H9 (cell line): ENCODE data around the gene RAB4B. TPM values are rescaled to one million over a fixed set of nuclear protein-coding genes. Genes with fewer than 3 reads are reported as not detected.
A peak's percentile ranks its signal among the peaks of the same experiment; 100 is the strongest.

Experiments
- DNase-seq: peaks from one replicate; pipeline ENCODE4 v3.0.0-alpha.2; 2017
- H2AFZ ChIP-seq: one replicate; pipeline ENCODE4 v1.6.1; 2013; ENCODE audit warnings: mild to moderate bottlenecking, low read length, control low read depth, moderate library complexity
- H2AK5ac ChIP-seq: 2 replicates; pipeline ENCODE4 v1.6.1; 2013; ENCODE audit warnings: low read length, control low read depth, mixed read lengths; ENCODE audit not compliant: insufficient read length
- H2BK120ac ChIP-seq: one replicate; pipeline ENCODE4 v1.6.1; 2013; ENCODE audit warnings: low read depth, mild to moderate bottlenecking, low read length, control low read depth, inconsistent platforms; ENCODE audit not compliant: poor library complexity, severe bottlenecking
- H2BK12ac ChIP-seq: 2 replicates; pipeline ENCODE4 v1.6.1; 2013; ENCODE audit warnings: low read length, control low read depth, mixed read lengths, low read depth; ENCODE audit not compliant: insufficient read length
- H2BK15ac ChIP-seq: 2 replicates; pipeline ENCODE4 v1.6.1; 2013; ENCODE audit warnings: low read depth, low read length, control low read depth
- H2BK20ac ChIP-seq: one replicate; pipeline ENCODE4 v1.6.1; 2013; ENCODE audit warnings: low read depth, mild to moderate bottlenecking, low read length, control low read depth, inconsistent platforms; ENCODE audit not compliant: poor library complexity, severe bottlenecking
- H2BK5ac ChIP-seq: 2 replicates; pipeline ENCODE4 v1.6.1; 2013; ENCODE audit warnings: low read length, control low read depth, mixed read lengths; ENCODE audit not compliant: insufficient read length
- H3K14ac ChIP-seq: 2 replicates; pipeline ENCODE4 v1.6.1; 2013; ENCODE audit warnings: low read length, control low read depth; ENCODE audit not compliant: insufficient read depth
- H3K18ac ChIP-seq: 2 replicates; pipeline ENCODE4 v1.6.1; 2013; ENCODE audit warnings: low read depth, mild to moderate bottlenecking, mixed read lengths, low read length, control low read depth; ENCODE audit not compliant: insufficient read length
- H3K23ac ChIP-seq: 2 replicates; pipeline ENCODE4 v1.6.1; 2013; ENCODE audit warnings: low read length, control low read depth, mixed read lengths, low read depth; ENCODE audit not compliant: insufficient read length
- H3K23me2 ChIP-seq: 2 replicates; pipeline ENCODE4 v1.6.1; 2013; ENCODE audit warnings: low read depth, mild to moderate bottlenecking, mixed read lengths, low read length, control low read depth; ENCODE audit not compliant: insufficient read length, poor library complexity, severe bottlenecking
- H3K27ac ChIP-seq: 2 replicates; pipeline ENCODE4 v1.5.1; 2013; ENCODE audit warnings: low read length, control low read depth, mixed read lengths, low read depth; ENCODE audit not compliant: insufficient read length
- H3K27me3 ChIP-seq: 2 replicates; pipeline ENCODE4 v1.6.1; 2013; ENCODE audit warnings: low read length, control low read depth, inconsistent platforms; ENCODE audit not compliant: insufficient read depth
- H3K4ac ChIP-seq: 2 replicates; pipeline ENCODE4 v1.6.1; 2013; ENCODE audit warnings: low read depth, mild to moderate bottlenecking, control low read depth, inconsistent platforms, low read length, moderate library complexity
- H3K4me1 ChIP-seq: 2 replicates; pipeline ENCODE4 v1.6.1; 2013; ENCODE audit warnings: low read length, control low read depth, inconsistent platforms; ENCODE audit not compliant: insufficient read depth
- H3K4me2 ChIP-seq: 2 replicates; pipeline ENCODE4 v1.6.1; 2013; ENCODE audit warnings: low read length, control low read depth, mixed read lengths; ENCODE audit not compliant: insufficient read length, insufficient read depth
- H3K56ac ChIP-seq: 2 replicates; pipeline ENCODE4 v1.6.1; 2013; ENCODE audit warnings: low read depth, mild to moderate bottlenecking, mixed read lengths, low read length, control low read depth; ENCODE audit not compliant: insufficient read length
- H3K79me1 ChIP-seq: 2 replicates; pipeline ENCODE4 v1.6.1; 2013; ENCODE audit warnings: low read depth, mild to moderate bottlenecking, moderate library complexity, low read length, control low read depth, inconsistent platforms; ENCODE audit not compliant: insufficient read depth, poor library complexity, severe bottlenecking
- H3K79me2 ChIP-seq: 2 replicates; pipeline ENCODE4 v1.6.1; 2013; ENCODE audit warnings: low read length, control low read depth, inconsistent platforms; ENCODE audit not compliant: insufficient read depth
- H3K9ac ChIP-seq: 2 replicates; pipeline ENCODE4 v1.6.1; 2013; ENCODE audit warnings: low read length, control low read depth, mixed read lengths; ENCODE audit not compliant: insufficient read length; ENCODE audit errors: extremely low read depth
- H3K9me3 ChIP-seq: one replicate; pipeline ENCODE4 v1.6.1; 2013; ENCODE audit warnings: low read depth, low read length, inconsistent platforms; ENCODE audit not compliant: control insufficient read depth
- H3T11ph ChIP-seq: one replicate; pipeline ENCODE4 v1.6.1; 2013; ENCODE audit warnings: mild to moderate bottlenecking, low read length, control low read depth, inconsistent platforms
- H4K20me1 ChIP-seq: one replicate; pipeline ENCODE4 v1.6.1; 2013; ENCODE audit not compliant: control insufficient read depth, insufficient read length, insufficient read depth
- H4K5ac ChIP-seq: 2 replicates; pipeline ENCODE4 v1.6.1; 2013; ENCODE audit warnings: low read depth, mild to moderate bottlenecking, mixed read lengths, low read length, control low read depth; ENCODE audit not compliant: insufficient read length
- H4K8ac ChIP-seq: replicated peaks from 2 replicates; pipeline ENCODE4 v1.6.1; 2013; ENCODE audit warnings: low read length, control low read depth, mixed read lengths, low read depth; ENCODE audit not compliant: insufficient read length
- H4K91ac ChIP-seq: 2 replicates; pipeline ENCODE4 v1.6.1; 2013; ENCODE audit warnings: low read depth, mild to moderate bottlenecking, moderate library complexity, mixed read lengths, low read length, control low read depth; ENCODE audit not compliant: insufficient read length
- H3K27ac Mint-ChIP-seq, 3 experiments: 2 replicates in 2 of 3; 3 replicates in 1 of 3; pipeline ENCODE4 v1.8.0; 2020 to 2021; ENCODE audit warnings: mixed read lengths in 3 of 3, mild to moderate bottlenecking in 1 of 3, moderate library complexity in 1 of 3
- H3K27me3 Mint-ChIP-seq: 2 replicates; pipeline ENCODE4 v1.8.0; 2021; ENCODE audit warnings: low read depth, mild to moderate bottlenecking, moderate library complexity, mixed read lengths
- H3K36me3 Mint-ChIP-seq, 3 experiments: 2 replicates in 2 of 3; 3 replicates in 1 of 3; pipeline ENCODE4 v1.8.0; 2020 to 2021; ENCODE audit warnings: low read depth in 3 of 3, mixed read lengths in 3 of 3; ENCODE audit not compliant: insufficient read depth in 1 of 3
- H3K4me1 Mint-ChIP-seq, 2 experiments: 2 replicates each; pipeline ENCODE4 v1.8.0; 2020; ENCODE audit warnings: mixed read lengths in 2 of 2
- H3K4me3 Mint-ChIP-seq, 2 experiments: 2 replicates in 1 of 2; 3 replicates in 1 of 2; pipeline ENCODE4 v1.8.0; 2020 to 2021; ENCODE audit warnings: mild to moderate bottlenecking in 2 of 2, mixed read lengths in 2 of 2, moderate library complexity in 1 of 2
- H3K9me3 Mint-ChIP-seq, 2 experiments: 2 replicates in 1 of 2; 3 replicates in 1 of 2; pipeline ENCODE4 v1.8.0; 2020; ENCODE audit warnings: mild to moderate bottlenecking in 2 of 2, mixed read lengths in 2 of 2, moderate library complexity in 1 of 2
- CTCF ChIP-seq: fragments of 200-600 bp; sonication (generic); conservative IDR thresholded peaks from 3 replicates; pipeline ENCODE4 v1.8.0; 2021; ENCODE audit warnings: antibody characterized with exemption, mild to moderate bottlenecking
- WGBS: extraction: QIAGEN DNeasy Blood & Tissue Kit; methylation state at CpG from one replicate; pipeline ENCODE4 v1.1.7; 2013; ENCODE audit warnings: missing lambda C conversion rate, low lambda C conversion rate, mixed read lengths; ENCODE audit not compliant: insufficient read length; ENCODE audit errors: extremely low coverage; 5-methylcytosine and 5-hydroxymethylcytosine counted together
- total RNA-seq: library from RNA; stranded (reverse); gene quantifications from 2 replicates; pipeline ENCODE4 v1.2.1, GENCODE V29; 2021

RAB4B gene
- total RNA-seq, 1 experiment from 2014 or later, result 26.8 TPM

GRCh38 chr19:40800997-40801377 is 22.9 kb downstream of the RAB4B start:
- no peak overlapping the region for H3K9ac ChIP-seq
- peaks cover 9% of the 10 kb centered on the region for H3K23me2 ChIP-seq
- H2BK120ac ChIP-seq, result no peak overlapping the region
- H3K23ac ChIP-seq, result no peak overlapping the region
- H3T11ph ChIP-seq, result no peak overlapping the region
- H2AFZ ChIP-seq, result no peak overlapping the region
- H4K20me1 ChIP-seq, result peaks cover 2% of the 10 kb centered on the region
- H3K27ac ChIP-seq, result no peak overlapping the region
- no peaks in the 10 kb centered on the region for H3K9me3 ChIP-seq
- no peak overlapping the region for H3K4ac ChIP-seq
- peaks cover 21 to 49% (median 46%) of the 10 kb centered on the region in 3 experiments; a peak in 6 of 7 replicates for H3K36me3 Mint-ChIP-seq
- H3K18ac ChIP-seq, result no peak overlapping the region
- peak overlapping the region; percentile 93 to 96; a peak in 3 of 5 replicates for H3K4me3 Mint-ChIP-seq
- H3K9me3 Mint-ChIP-seq, result no peaks in the 10 kb centered on the region; a peak in 2 of 5 replicates
- H3K4me2 ChIP-seq, result no peak overlapping the region
- no peak overlapping the region for H2BK5ac ChIP-seq
- TF ChIP-seq CTCF, result no peak
- H2BK12ac ChIP-seq, result no peak overlapping the region
- H4K8ac ChIP-seq, result no peak overlapping the region
- no peak for DNase-seq
- no peaks in the 10 kb centered on the region for H3K27me3 ChIP-seq
- H2BK15ac ChIP-seq, result no peak overlapping the region
- no CpG with 5 or more reads among the region's 27 CpGs for WGBS
- H3K27me3 Mint-ChIP-seq, result no peaks in the 10 kb centered on the region; the same call in none of the 2 replicates
- peak overlapping the region in 1 of 3 experiments; percentile 74; a peak in 1 of 7 replicates for H3K27ac Mint-ChIP-seq
- no peak overlapping the region for H4K5ac ChIP-seq
- peaks cover 9% of the 10 kb centered on the region for H3K4me1 ChIP-seq
- no peak overlapping the region for H2AK5ac ChIP-seq
- peaks cover 22% of the 10 kb centered on the region; the same call in 1 of the 2 replicates for H3K79me2 ChIP-seq
- no peak overlapping the region; the same call in 1 of the 2 replicates for H3K14ac ChIP-seq
- peaks cover 50 to 64% of the 10 kb centered on the region in 2 experiments for H3K4me1 Mint-ChIP-seq
- H3K79me1 ChIP-seq, result peaks cover 8% of the 10 kb centered on the region
- H2BK20ac ChIP-seq, result no peak overlapping the region
- no peak overlapping the region for H4K91ac ChIP-seq
- no peak overlapping the region for H3K56ac ChIP-seq
